GM12874 (cell line): ENCODE measurements around the gene TMEM204.

ENCODE experiments used
- TF ChIP-seq, protein P1 (sequence below): IDR thresholded peaks from 2 replicates; pipeline ENCODE4 v1.5.1; 2011; ENCODE audit warnings: low read depth, mild to moderate bottlenecking, control low read depth, low read length, moderate library complexity; ENCODE audit not compliant: insufficient read depth

TMEM204 gene

GRCh38 chr16:1533443-1533951 is at the start of gene TMEM204:
TSS of gene TMEM204 (plus strand) at chr16:1533666. CDS start at chr16:1534276, 610 bp downstream.
- TF ChIP-seq, protein P1, sequence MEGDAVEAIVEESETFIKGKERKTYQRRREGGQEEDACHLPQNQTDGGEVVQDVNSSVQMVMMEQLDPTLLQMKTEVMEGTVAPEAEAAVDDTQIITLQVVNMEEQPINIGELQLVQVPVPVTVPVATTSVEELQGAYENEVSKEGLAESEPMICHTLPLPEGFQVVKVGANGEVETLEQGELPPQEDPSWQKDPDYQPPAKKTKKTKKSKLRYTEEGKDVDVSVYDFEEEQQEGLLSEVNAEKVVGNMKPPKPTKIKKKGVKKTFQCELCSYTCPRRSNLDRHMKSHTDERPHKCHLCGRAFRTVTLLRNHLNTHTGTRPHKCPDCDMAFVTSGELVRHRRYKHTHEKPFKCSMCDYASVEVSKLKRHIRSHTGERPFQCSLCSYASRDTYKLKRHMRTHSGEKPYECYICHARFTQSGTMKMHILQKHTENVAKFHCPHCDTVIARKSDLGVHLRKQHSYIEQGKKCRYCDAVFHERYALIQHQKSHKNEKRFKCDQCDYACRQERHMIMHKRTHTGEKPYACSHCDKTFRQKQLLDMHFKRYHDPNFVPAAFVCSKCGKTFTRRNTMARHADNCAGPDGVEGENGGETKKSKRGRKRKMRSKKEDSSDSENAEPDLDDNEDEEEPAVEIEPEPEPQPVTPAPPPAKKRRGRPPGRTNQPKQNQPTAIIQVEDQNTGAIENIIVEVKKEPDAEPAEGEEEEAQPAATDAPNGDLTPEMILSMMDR = no peak

DNA sequence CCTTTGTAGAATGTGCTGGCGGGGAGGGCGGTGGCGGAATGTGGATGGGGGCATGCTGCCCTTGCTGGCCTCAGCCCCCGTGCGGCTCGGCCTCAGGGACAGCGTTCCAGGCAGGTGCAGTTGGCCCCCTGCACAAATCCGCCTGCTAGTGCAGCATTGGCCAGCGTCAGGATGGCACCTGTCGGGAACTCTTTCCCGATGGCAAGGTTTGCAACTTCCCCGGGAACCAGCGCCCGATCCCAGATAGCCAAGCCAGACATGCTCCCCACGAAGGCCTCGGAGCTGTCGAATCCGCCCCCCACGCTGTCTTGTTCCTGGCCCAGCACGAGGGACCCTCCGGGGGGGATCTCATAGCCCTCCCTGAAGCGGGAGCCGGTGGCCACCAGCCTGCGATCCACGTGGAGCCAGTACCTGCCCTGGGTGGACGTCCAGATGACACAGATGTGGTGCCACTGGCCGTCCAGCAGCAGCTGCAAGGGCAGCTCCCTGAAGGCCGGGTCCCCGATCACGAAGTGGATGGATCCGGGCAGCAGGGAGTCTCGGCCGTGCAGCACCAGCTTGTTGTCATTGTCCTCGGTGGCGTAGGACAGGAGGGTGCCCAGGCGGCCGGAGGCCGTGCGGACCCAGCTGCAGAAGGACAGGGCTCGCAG is 47.5 kb upstream of the TMEM204 start:
- TF ChIP-seq, protein P1 = no peak

DNA sequence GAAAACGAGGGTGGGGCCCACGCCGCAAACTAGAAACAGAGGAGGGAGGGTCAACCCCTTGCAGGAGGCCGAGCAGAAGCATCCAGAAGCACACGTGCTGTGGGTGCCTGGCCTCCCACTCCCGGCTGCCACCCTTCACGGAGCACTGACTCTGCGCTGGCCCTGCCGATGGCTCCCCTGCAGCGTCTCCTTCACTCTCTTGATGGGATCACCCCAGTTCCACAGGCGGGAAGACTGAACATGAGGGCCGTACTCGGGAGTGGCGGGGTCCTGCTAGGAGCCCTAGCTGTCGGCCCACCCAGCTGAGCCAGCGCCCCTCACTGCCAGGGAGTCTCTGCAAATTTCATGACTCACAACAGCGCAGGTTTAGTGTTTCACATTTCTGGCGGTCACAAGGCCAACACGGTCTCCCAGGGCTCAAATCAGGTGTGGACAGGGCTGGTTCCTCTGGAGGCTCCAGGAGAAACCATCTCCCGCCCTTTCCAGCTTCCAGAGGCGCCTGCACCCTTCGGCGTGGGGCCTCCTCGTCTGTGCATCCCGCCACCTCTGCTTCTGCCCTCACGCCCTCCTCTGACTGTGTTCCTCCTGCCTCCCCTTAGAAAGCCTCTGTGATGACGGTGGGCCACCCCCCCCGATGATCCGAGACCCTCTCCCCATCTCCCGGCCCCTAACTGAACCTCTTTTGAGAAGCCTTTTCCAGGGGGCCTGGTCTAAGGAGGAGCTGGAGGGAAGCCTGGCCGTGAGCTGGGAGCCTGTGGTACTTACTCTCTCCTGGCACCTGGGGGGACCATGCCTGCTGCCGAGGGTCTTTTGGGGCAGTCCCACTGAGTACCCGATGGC is 46.7 kb upstream of the TMEM204 start:
- TF ChIP-seq, protein P1 = no peak

DNA sequence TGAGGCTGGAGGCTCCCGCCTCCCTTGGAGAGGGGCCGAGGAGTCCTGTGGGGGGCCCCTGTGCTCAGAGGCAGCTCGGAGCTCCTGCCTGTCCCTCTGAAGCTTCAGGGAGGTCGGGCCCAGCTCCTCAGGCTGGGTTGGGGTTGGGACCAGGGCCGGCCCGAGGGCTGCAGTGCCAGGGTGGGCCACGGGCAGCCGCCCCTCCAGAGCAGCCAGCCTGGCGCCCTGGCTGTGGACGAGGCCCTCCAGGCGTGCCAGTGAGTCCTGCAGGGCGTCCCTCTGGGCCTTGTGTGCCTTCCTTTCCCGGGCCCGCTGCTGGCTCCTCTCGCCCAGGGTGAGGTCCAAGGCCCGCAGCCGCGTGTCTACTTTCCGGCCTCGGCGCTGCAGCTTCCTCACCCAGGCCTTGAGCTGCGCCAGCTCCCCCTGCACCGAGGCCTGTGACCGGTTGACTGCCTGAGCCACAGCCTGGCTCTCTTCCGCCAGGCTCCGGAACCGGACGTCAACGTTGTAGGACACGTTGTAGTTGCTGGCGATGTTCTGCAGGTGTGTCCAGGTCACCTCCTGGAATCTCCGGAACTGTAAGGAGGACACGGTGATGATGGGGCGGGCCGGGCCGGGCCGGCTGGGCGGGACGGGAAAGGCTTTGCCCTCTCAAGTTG is 45.9 kb upstream of the TMEM204 start:
- TF ChIP-seq, protein P1 = no peak

- TF ChIP-seq, protein P1 = no peak
These were observed 45.3 kb upstream of the TMEM204 start for GRCh38 chr16:1488054-1488601.

DNA sequence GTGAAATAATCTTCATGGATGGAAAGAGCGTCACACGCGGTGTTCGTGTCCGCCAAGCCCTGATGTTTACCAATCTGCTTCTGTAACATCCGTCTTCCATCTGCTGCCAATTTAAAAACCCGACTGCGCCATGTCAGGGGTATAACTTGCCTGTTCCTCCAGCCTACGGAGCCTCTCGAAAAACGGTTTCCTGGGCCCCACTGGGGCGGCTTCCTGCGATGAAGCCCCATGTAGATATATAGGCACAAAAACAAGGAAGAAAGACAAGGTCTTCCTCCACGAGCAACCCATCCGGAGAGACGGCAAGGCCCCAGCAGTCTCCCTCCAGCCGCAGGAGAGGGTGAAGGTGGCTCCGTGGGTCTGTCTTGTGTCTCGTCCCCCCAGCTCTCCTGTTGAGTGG is 44.8 kb upstream of the TMEM204 start, which contains the start of gene PTX4:
TSS of gene PTX4 (minus strand) at position 326 of the 400 bp plus-strand sequence. CDS start at position 291, 35 bp downstream.
- TF ChIP-seq, protein P1 = no peak
